Body of pancreas (tissue), 4 donors: Measurements from ENCODE around the gene STX4. TPM values are rescaled to one million over a fixed set of nuclear protein-coding genes. Genes with fewer than 3 reads are reported as not detected.
"Not testable (repeated sequence)": the region's sequence is repeated elsewhere in the genome, so short reads cannot be mapped to it uniquely, and the experiment has no call there.

ENCODE experiments used
- ATAC-seq: fragments of 150-250 bp; one replicate; pipeline ENCODE4 v1.9.1; 2016
- DNase-seq, 4 donors: peaks; one replicate each; pipeline ENCODE4 v3.0.0-alpha.2; 2019
- H3K27ac ChIP-seq, 4 donors: fragments of 200-600 bp; sonication (generic); 1 replicate in 3 of 4; 2 replicates in 1 of 4; pipeline versions ENCODE4 v1.5.1 to v1.6.1; 2016 to 2019; ENCODE audit warnings: mild to moderate bottlenecking in 1 of 4, mixed read lengths in 1 of 4, moderate library complexity in 1 of 4
- H3K27me3 ChIP-seq, 2 donors: fragments of 200-600 bp; sonication (generic); one replicate each; pipeline ENCODE4 v1.6.0; 2016; ENCODE audit warnings: mild to moderate bottlenecking in 1 of 2
- H3K36me3 ChIP-seq, 2 donors: fragments of 200-600 bp; sonication (generic); replicated peaks in 1 of 2; 2 replicates each; pipeline ENCODE4 v1.5.1; 2016; ENCODE audit warnings: low read depth in 2 of 2; ENCODE audit not compliant: insufficient read depth in 1 of 2
- H3K4me1 ChIP-seq: fragments of 200-600 bp; sonication (generic); one replicate; pipeline ENCODE4 v1.6.0; 2016
- H3K4me3 ChIP-seq, 2 donors: fragments of 200-600 bp; sonication (generic); 1 replicate in 1 of 2; 2 replicates in 1 of 2; pipeline ENCODE4 v1.5.1; 2016 to 2019
- H3K9me3 ChIP-seq, 3 donors: fragments of 200-600 bp; sonication (generic); 1 replicate in 2 of 3; 2 replicates in 1 of 3; pipeline ENCODE4 v1.5.1; 2016
- POLR2A ChIP-seq, 3 donors: fragments of 450-650 bp; IDR thresholded peaks; one replicate each; pipeline ENCODE4 v1.6.1; 2016; ENCODE audit warnings: antibody characterized with exemption in 3 of 3, mild to moderate bottlenecking in 2 of 3
- WGBS, 2 donors: methylation state at CpG; one replicate each; pipeline ENCODE4 v1.1.5; 2017; 5-methylcytosine and 5-hydroxymethylcytosine counted together
- intact Hi-C: fragments of 100-400 bp; cut with DNase I; formaldehyde crosslinking; loops from one replicate; pipeline ENCODE4 v1.15.1; 2023
- total RNA-seq, 2 donors: library from RNA; depleted of rRNA; stranded (reverse); fragments of >200 nt; gene quantifications; one replicate each; pipeline ENCODE4 v1.1.0, GENCODE V29; 2016
- TF ChIP-seq, protein P1 (sequence below), 7 experiments: fragments of 450-650 bp in 4 of 7; fragments of 200-600 bp in 3 of 7; sonication (generic) in 3 of 7; IDR thresholded peaks; one replicate each; pipeline ENCODE4 v1.5.1; 2016 to 2019; ENCODE audit warnings: antibody characterized with exemption in 7 of 7

STX4 gene
- total RNA-seq, 2 donors from 2014 or later = 25.9 to 38.6 TPM

DNA sequence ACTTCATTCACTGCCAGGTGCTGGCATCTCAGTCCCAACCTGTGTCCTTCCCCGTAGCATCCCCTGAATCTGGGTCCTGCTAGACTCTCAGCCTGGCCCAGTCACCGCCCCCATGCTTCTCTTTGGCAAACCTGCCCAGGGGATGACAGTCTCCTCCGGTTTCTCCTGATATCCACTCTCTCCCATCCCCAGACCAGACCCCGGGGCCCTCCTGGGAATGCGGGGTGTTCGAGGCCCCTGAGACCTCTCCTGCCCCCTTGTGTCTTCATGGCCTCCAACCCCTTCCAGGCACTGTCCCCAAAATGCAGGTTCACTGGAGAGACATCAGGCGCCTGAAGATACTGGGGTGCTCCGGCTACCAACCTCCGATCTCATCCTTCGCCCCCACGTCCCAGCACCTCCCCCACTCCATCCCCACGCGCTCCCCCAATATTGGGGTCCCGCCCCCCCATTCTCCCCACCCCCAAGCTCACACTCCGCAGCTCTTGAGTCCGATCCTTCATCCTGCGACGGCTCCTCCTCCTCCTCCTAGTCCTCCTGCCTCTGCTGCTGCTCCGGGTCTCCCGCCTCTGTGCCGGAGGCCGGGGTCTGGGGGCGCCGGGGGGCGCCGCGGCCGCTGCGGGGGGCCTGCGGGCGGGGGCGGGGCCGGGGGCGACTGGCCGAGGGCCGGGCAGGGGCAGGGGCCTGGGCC lies 23.3 kb upstream of the STX4 start:
- H3K4me3 ChIP-seq = no peak overlapping the region
- intact Hi-C loops = no loop called here
- H3K36me3 ChIP-seq = no peaks in the 10 kb centered on the region
- H3K9me3 ChIP-seq = no peaks in the 10 kb centered on the region
- WGBS, 2 donors = 24% methylated on average over 16 to 17 of the region's 36 CpGs
- ATAC-seq (no peak), DNase-seq (no peak)
- H3K4me1 ChIP-seq = no peaks in the 10 kb centered on the region
- H3K27me3 ChIP-seq = peaks cover 0 to 15% of the 10 kb centered on the region in 2 donors
- no peak for TF ChIP-seq POLR2A (IDR thresholded peaks at IDR 0.05)
- TF ChIP-seq, protein P1, sequence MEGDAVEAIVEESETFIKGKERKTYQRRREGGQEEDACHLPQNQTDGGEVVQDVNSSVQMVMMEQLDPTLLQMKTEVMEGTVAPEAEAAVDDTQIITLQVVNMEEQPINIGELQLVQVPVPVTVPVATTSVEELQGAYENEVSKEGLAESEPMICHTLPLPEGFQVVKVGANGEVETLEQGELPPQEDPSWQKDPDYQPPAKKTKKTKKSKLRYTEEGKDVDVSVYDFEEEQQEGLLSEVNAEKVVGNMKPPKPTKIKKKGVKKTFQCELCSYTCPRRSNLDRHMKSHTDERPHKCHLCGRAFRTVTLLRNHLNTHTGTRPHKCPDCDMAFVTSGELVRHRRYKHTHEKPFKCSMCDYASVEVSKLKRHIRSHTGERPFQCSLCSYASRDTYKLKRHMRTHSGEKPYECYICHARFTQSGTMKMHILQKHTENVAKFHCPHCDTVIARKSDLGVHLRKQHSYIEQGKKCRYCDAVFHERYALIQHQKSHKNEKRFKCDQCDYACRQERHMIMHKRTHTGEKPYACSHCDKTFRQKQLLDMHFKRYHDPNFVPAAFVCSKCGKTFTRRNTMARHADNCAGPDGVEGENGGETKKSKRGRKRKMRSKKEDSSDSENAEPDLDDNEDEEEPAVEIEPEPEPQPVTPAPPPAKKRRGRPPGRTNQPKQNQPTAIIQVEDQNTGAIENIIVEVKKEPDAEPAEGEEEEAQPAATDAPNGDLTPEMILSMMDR (IDR thresholded peaks at IDR 0.05) = no peak
- H3K27ac ChIP-seq = no peak overlapping the region

DNA sequence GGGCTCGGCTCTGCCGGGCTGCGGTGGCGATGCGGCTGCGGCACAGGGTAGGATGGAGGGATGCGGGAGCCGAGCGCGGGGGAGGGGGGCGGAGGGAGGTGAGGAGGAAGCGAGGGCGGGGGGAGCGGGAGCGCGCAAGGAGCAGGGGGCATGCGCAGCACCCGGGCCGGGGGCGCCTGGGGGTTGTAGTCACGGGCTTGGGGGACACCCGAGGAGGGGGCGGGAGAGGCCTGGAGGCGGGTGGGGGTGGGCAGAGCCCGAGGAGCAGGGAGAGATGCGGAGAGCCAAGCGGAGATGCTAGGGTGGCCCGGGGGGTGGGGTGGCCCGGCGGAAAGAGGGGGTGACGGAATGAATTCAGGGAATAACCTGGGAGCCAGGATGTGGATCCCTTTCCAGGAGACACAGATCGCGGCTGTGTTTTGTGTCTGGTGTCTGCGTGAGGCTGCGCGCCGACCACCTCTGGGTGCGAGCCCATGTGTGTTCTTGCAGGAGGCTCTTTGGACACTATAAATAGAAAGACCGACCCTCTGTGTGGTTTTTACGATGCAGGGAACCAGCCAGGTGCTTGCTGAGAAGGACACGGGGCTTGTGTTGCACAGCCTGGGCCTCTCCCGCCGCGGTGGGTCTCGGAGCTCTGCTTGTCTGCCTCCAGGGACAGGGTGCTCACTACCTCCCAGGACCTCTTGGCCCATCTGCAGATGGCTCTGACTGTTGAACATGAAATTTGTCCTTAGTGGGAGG lies 22.6 kb upstream of the STX4 start, which contains the start of gene STX1B:
Gene STX1B (minus strand): TSS at position 54 of the 741 bp plus-strand sequence. CDS start 242 bp downstream, outside the sequence.
- ATAC-seq (no peak), DNase-seq (no peak)
- 15 to 20% methylated on average over 15 to 23 of the region's 45 CpGs for WGBS, 2 donors
- TF ChIP-seq POLR2A (IDR thresholded peaks at IDR 0.05) = no peak
- TF ChIP-seq, protein P1 (IDR thresholded peaks at IDR 0.05) = no peak
- Histone ChIP-seq H3K9me3 (no peaks in the 10 kb centered on the region), H3K4me3 (no peak within 1 kb of the TSS), H3K27me3 (peaks cover 0 to 15% of the 10 kb centered on the region in 2 donors), H3K36me3 (no peaks in the 10 kb centered on the region), H3K4me1 (peaks cover 1% of the 10 kb centered on the region), H3K27ac (no peak within 1 kb of the TSS)
- intact Hi-C loops = no loop called here

DNA sequence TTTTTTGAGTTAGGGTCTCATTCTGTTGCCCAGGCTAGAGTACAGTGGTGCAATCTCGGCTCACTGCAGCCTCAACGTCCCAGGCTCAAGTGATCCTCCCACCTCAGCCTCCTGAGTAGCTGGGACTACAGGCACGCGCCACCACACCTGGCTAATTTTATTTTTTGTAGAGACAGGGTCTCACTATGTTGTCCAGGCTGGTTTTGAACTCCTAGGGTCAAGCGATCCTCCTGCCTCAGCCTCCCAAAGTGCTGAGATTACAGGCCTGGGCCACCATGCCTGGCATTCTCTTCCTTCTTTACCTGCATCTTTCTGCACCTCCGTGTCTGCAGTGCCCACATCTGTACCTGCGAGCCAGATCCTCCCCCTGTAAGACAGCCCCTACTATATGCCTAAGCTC lies 21.5 kb upstream of the STX4 start:
- H3K27ac ChIP-seq, ATAC-seq, H3K4me3 ChIP-seq, intact Hi-C loops, H3K36me3 ChIP-seq, H3K9me3 ChIP-seq, DNase-seq, H3K4me1 ChIP-seq: not testable (repeated sequence)
- 53 to 73% methylated on average over 5 to 7 of the region's 7 CpGs for WGBS, 2 donors
- peaks cover 0 to 15% of the 10 kb centered on the region in 2 donors for H3K27me3 ChIP-seq

GRCh38 chr16:31013292-31013691 lies 20.1 kb upstream of the STX4 start:
- H3K27me3 ChIP-seq = peaks cover 0 to 15% of the 10 kb centered on the region in 2 donors
- DNase-seq, H3K36me3 ChIP-seq, H3K4me1 ChIP-seq, intact Hi-C loops, H3K9me3 ChIP-seq, ATAC-seq, H3K27ac ChIP-seq, H3K4me3 ChIP-seq: not testable (repeated sequence)

- no peaks in the 10 kb centered on the region for H3K9me3 ChIP-seq
- DNase-seq (peak; percentile 28 to 66 (median 36)), ATAC-seq (peak; percentile 85)
- intact Hi-C loops = no loop called here
- TF ChIP-seq POLR2A (IDR thresholded peaks at IDR 0.05) = no peak
- TF ChIP-seq, protein P1 (IDR thresholded peaks at IDR 0.05) = peak in 1 of 7 experiments; percentile 20
- H3K4me1 ChIP-seq = peaks cover 10% of the 10 kb centered on the region
- peak overlapping the region; percentile 6 to 75 (median 26) for H3K27ac ChIP-seq
- no peaks in the 10 kb centered on the region for H3K36me3 ChIP-seq
- H3K4me3 ChIP-seq = no peak overlapping the region
- 46 to 65% methylated on average over 6 of the region's 6 CpGs for WGBS, 2 donors
- H3K27me3 ChIP-seq = peaks cover 0 to 8% of the 10 kb centered on the region in 2 donors
These were observed 17.3 kb upstream of the STX4 start for GRCh38 chr16:31016018-31016417.

GRCh38 chr16:31017756-31018155 lies 15.6 kb upstream of the STX4 start:
- DNase-seq, H3K27ac ChIP-seq, intact Hi-C loops, H3K36me3 ChIP-seq, H3K9me3 ChIP-seq, ATAC-seq, H3K27me3 ChIP-seq, H3K4me3 ChIP-seq, H3K4me1 ChIP-seq: not testable (repeated sequence)
- 87 to 92% methylated on average over 10 of the region's 10 CpGs for WGBS, 2 donors
